GM21381 (cell line): Measurements from ENCODE around the gene VPREB1.
"Not testable (repeated sequence)": the region's sequence is repeated elsewhere in the genome, so short reads cannot be mapped to it uniquely, and the experiment has no call there.

Experiments used
- ATAC-seq: cut with Tn5 transposase; IDR thresholded peaks from one replicate; pipeline ENCODE4 v1.9.1; 2021; ENCODE audit warnings: mild to moderate bottlenecking, moderate library complexity; ENCODE audit not compliant: unreplicated experiment

The VPREB1 gene

GRCh38 chr22:22213231-22213630, 31.4 kb upstream of the VPREB1 start:
- ATAC-seq = no peak

GRCh38 chr22:22214819-22215329, 29.7 kb upstream of the VPREB1 start:
- no peak for ATAC-seq

GRCh38 chr22:22215659-22216449, 28.7 kb upstream of the VPREB1 start:
- no peak for ATAC-seq

- no peak for ATAC-seq
Observed at GRCh38 chr22:22216450-22216959, 28.1 kb upstream of the VPREB1 start.

- no peak for ATAC-seq
Observed at GRCh38 chr22:22218302-22218701, 26.3 kb upstream of the VPREB1 start.

GRCh38 chr22:22219140-22219996, 25.2 kb upstream of the VPREB1 start:
- no peak for ATAC-seq

GRCh38 chr22:22221043-22221442, 23.5 kb upstream of the VPREB1 start:
- not testable (repeated sequence) for ATAC-seq

- no peak for ATAC-seq
Observed at GRCh38 chr22:22226448-22227187, 18.0 kb upstream of the VPREB1 start.

- no peak for ATAC-seq
Observed at GRCh38 chr22:22228421-22228820, 16.2 kb upstream of the VPREB1 start.

GRCh38 chr22:22228921-22229320, 15.7 kb upstream of the VPREB1 start:
- ATAC-seq = no peak

- ATAC-seq = no peak
Observed at GRCh38 chr22:22229683-22230420, 14.7 kb upstream of the VPREB1 start.

GRCh38 chr22:22230438-22230837, 14.1 kb upstream of the VPREB1 start:
- no peak for ATAC-seq

- ATAC-seq = no peak
Observed at GRCh38 chr22:22233081-22233480, 11.5 kb upstream of the VPREB1 start.

- ATAC-seq = no peak
Observed at GRCh38 chr22:22235558-22235957, 9.0 kb upstream of the VPREB1 start.

- no peak for ATAC-seq
Observed at GRCh38 chr22:22237521-22237920, 7.1 kb upstream of the VPREB1 start.

- no peak for ATAC-seq
Observed at GRCh38 chr22:22239311-22239939, 5.2 kb upstream of the VPREB1 start.

- no peak for ATAC-seq
Observed at GRCh38 chr22:22241554-22241898, 3.1 kb upstream of the VPREB1 start.

GRCh38 chr22:22242488-22242887, 2.1 kb upstream of the VPREB1 start:
- no peak for ATAC-seq

GRCh38 chr22:22243033-22243680, 1.4 kb upstream of the VPREB1 start:
- no peak for ATAC-seq
